GM19023 (cell line): Measurements from ENCODE around the gene KRTAP5-1.
"Not testable (repeated sequence)": the region's sequence is repeated elsewhere in the genome, so short reads cannot be mapped to it uniquely, and the experiment has no call there.

Source experiments
- ATAC-seq: cut with Tn5 transposase; IDR thresholded peaks from one replicate; pipeline ENCODE4 v1.9.1; 2021; ENCODE audit warnings: mild to moderate bottlenecking, moderate library complexity; ENCODE audit not compliant: unreplicated experiment

Gene KRTAP5-1

GRCh38 chr11:1603629-1604028, 18.5 kb upstream of the KRTAP5-1 start:
- no peak for ATAC-seq

GRCh38 chr11:1601663-1602062, 16.6 kb upstream of the KRTAP5-1 start:
- not testable (repeated sequence) for ATAC-seq

DNA sequence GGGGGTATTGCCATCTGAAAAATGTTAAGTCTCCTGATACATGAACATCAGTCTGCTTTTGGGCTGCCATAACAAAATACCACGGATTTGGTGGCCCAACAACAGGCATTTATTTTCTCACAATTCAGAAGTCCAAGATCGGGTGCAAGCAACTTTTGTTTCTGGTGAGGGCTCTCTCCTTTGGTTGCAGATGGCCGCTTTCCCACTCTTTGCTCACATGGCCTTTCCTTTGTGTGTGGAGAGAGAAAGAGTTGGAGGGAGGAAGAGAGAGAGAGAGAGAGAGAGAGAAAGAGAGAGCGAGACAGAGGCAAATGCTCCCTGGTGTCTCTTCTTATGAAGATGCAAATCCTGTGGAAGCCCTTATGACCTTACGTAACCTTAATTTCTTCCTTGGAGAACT, 15.5 kb upstream of the KRTAP5-1 start:
- ATAC-seq = no peak

DNA sequence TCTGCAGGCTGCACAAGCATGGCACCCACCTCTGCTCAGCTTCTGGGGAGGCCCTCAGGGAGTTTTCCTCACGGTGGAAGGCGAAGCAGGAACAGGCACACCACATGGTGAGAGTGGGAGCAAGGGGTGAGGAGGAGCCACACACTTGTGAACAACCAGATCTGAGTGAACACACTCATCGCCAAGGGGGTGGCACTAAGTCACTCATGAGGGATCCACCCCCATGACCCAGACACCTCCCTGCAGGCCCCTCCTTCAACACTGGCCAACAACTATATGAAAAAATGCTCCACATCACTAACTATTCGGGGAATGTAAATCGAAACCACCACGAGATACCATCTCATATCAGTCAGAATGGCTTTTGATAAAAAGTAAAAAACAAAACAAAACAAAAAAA, 13.7 kb upstream of the KRTAP5-1 start:
- no peak for ATAC-seq

DNA sequence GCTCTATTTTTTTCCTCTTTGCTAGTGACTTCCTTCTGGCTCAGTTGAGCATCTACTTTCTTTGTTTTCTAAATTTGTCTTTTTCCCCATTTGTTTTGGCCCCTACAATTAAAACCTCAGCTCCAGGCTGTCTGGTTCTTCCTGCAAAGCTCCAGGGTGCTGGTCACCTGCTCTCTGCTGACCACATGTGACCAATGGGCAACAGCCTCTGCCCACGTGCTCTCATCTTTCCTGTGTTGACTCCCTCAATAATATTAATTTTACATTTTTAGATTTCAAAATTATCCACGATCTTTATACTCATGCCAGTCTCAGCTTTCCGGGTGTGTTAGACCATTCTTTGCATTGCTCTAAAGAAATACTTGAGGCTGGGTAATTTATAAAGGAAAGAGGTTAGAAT, 13.3 kb upstream of the KRTAP5-1 start:
- not testable (repeated sequence) for ATAC-seq

- no peak for ATAC-seq
These were observed 12.9 kb upstream of the KRTAP5-1 start, which contains the start of gene KRTAP5-2 for GRCh38 chr11:1597994-1598380. KRTAP5-2 (minus strand) TSS chr11:1598294; CDS start chr11:1598250, 44 bp downstream.

DNA sequence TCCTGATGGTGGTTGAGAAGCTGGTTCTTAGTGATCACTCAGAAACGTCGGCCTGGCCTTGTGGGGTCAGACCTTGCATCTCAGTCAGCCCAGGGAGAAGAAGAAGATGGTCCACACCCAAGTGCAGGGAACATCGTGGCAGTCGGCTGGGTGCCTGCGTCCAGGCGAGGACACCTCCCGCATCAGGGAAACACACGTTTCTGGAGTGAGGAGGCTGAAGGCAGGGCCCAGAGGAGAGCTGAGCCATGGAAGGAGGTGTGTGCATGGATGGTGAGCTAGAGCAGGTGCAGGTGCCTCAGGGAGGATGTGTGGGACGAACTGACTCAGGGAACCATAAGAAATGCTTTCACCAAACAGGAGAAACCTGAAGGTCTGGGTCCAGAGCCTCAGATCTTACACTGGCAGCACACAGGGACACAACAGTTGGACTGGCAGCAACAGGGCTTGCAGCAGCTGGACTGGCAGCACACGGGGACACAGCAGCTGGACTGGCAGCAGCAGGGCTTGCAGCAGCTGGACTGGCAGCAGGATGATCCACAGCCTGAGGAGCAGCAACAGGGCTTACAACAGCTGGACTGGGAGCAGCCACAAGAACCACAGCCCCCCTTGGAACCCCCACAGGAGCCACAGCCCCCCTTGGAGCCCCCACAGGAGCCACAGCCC, 12.4 kb upstream of the KRTAP5-1 start:
- no peak for ATAC-seq

- not testable (repeated sequence) for ATAC-seq
These were observed 11.6 kb upstream of the KRTAP5-1 start for GRCh38 chr11:1596576-1597121.

GRCh38 chr11:1595994-1596575, 11.0 kb upstream of the KRTAP5-1 start:
- ATAC-seq = not testable (repeated sequence)

DNA sequence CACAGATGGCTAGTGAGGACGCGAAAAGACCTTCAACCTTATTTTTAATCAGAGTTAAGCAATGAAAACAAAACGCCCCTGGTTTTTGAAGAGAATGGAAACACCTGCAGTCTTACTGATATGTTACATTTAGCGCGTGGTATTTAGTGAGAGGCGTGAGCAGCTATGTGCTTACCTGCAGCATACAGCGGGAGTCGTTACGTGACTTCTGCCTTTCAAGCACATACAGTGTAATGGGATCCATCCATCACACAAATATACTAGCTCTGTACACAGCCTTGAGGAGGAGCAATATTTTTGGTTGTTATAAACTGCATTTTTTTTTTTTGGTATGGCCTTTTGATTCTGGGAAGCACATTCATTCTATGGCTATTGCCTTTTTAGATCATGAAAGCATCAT, 7.5 kb upstream of the KRTAP5-1 start:
- no peak for ATAC-seq

DNA sequence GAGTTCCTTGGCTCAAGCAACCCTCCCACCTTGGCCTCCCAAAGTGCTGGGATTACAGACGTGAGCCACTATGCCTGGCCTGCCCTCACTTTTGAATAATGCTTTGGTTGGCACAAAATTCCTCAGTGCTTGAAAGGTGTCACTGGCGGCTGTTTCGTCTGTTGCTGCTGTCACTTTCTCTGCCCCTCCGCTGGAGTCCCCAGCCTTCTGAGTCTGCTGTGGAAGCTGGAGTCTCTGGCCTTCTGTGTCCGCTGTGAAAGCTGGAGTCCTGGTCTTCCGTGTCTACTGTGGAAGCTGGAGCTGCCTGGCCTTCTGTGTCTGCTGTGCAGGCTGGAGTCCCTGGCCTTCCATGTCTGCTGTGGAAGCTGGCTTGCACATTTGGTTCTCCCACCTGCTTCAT, 4.9 kb upstream of the KRTAP5-1 start:
- ATAC-seq = no peak

- ATAC-seq = not testable (repeated sequence)
These were observed 4.3 kb upstream of the KRTAP5-1 start for GRCh38 chr11:1589191-1589963.

DNA sequence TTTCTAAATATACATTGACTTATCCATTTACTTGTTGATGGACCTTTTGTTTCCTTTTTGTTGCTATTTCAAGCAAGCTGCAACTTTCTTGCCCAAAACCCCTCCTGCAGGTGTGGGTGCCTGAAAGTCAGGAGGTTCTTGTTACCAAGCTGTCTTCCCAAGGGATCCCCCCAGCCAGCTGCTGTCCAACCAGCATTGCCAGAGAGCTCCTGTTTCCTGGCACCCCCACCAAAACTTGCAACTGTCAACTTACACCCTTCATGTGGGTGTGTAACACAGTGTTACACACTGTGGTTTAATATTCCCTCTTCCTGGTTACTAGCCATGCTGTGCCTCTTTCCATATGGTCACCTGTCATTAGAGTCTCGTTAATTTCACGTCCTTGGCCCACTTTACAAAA, 1.6 kb upstream of the KRTAP5-1 start:
- no peak for ATAC-seq

GRCh38 chr11:1582909-1583308, 2.2 kb downstream of the KRTAP5-1 start:
- not testable (repeated sequence) for ATAC-seq

- no peak for ATAC-seq
These were observed 3.1 kb downstream of the KRTAP5-1 start for GRCh38 chr11:1581976-1582375.

GRCh38 chr11:1576825-1577224, 8.3 kb downstream of the KRTAP5-1 start:
- no peak for ATAC-seq

GRCh38 chr11:1575756-1576155, 9.3 kb downstream of the KRTAP5-1 start:
- ATAC-seq = not testable (repeated sequence)

DNA sequence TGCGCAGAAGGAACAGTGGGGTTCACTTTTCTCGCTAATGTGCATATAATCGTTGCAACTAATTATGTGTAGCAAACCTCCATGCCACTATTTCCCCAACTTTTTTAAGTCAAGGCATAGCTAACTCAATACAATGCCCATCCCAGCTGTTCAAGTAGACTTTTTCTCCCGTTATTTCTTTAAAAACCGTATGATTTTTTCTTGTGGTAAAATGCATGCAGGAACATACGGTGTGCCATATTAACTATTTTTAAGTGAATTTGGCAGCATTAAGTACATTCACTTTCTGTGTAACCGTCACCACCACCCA, 10.2 kb downstream of the KRTAP5-1 start:
- ATAC-seq = no peak

DNA sequence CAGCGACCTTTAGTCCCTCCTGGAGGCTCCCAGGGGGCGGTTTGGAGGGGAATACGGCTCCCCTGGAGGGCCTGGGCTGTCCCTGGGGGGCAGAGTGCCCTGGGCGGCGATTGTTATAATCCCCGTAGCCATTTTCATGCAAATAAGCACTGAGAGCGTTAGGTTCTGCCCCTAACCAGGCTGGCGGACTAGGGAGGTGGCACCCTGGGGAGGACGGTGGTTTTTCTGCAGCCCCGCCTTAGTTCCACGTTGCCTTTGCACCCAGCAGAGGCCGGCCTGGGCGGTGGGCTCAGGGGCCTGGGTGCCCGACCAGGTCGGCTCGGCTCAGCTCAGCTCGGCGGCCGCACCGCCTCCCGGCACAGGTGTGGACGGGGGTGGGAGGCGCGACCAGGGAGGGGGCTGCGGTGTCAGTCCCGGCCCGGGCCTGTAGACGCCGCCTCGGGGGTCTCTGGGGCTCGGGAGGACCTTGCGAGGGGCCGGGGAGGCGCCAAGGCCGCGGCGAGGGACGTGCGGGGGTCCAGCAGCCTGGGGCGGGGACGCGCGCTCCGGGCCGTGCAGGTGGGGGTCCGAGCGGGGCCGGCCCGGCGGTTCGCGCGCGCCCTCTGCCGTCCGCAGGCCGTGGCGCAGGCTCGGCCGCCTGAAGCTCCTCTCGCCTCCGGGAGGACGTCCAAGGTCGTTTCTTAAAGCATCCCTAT, 10.7 kb downstream of the KRTAP5-1 start:
- ATAC-seq = no peak

GRCh38 chr11:1573903-1574237, 11.2 kb downstream of the KRTAP5-1 start:
- ATAC-seq = no peak
